Measurements from ENCODE around the gene NEUROD1.

DNA sequence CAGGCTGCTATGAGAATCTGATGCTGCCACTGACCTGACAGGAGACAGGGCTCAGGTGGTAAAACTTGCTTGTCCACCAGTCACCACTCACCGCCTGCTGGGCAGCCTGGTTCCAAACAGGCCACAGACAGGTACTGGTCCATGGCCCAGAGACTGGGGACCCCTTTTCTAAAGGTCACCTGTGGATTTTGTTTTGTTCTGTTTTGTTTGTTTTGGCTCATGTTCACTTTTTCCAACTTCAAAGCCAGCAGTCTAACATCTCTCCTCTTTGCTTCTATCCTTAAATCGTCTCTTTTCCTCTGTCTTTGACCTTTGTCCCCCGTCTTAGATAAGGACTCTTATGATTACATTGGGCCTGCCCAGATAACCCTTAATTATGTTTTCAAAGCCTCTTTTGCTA lies 20.1 kb downstream of the NEUROD1 start:
- TF ChIP-seq, protein P1, sequence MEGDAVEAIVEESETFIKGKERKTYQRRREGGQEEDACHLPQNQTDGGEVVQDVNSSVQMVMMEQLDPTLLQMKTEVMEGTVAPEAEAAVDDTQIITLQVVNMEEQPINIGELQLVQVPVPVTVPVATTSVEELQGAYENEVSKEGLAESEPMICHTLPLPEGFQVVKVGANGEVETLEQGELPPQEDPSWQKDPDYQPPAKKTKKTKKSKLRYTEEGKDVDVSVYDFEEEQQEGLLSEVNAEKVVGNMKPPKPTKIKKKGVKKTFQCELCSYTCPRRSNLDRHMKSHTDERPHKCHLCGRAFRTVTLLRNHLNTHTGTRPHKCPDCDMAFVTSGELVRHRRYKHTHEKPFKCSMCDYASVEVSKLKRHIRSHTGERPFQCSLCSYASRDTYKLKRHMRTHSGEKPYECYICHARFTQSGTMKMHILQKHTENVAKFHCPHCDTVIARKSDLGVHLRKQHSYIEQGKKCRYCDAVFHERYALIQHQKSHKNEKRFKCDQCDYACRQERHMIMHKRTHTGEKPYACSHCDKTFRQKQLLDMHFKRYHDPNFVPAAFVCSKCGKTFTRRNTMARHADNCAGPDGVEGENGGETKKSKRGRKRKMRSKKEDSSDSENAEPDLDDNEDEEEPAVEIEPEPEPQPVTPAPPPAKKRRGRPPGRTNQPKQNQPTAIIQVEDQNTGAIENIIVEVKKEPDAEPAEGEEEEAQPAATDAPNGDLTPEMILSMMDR (IDR thresholded peaks at IDR 0.05), result no peak
- TF ChIP-seq POLR2A (IDR thresholded peaks at IDR 0.05) (no peak), EP300 (IDR thresholded peaks at IDR 0.05) (no peak)
